Smooth muscle cell of the umbilical artery (primary cell): ENCODE measurements around the gene RUFY1. TPM values are rescaled to one million over a fixed set of nuclear protein-coding genes. Genes with fewer than 3 reads are reported as not detected.

ENCODE experiments used
- total RNA-seq: library from RNA; depleted of rRNA; stranded (reverse); fragments of >200 nt; gene quantifications from 2 replicates; pipeline ENCODE4 v1.2.3, GENCODE V29; 2014

The RUFY1 gene, protein sequence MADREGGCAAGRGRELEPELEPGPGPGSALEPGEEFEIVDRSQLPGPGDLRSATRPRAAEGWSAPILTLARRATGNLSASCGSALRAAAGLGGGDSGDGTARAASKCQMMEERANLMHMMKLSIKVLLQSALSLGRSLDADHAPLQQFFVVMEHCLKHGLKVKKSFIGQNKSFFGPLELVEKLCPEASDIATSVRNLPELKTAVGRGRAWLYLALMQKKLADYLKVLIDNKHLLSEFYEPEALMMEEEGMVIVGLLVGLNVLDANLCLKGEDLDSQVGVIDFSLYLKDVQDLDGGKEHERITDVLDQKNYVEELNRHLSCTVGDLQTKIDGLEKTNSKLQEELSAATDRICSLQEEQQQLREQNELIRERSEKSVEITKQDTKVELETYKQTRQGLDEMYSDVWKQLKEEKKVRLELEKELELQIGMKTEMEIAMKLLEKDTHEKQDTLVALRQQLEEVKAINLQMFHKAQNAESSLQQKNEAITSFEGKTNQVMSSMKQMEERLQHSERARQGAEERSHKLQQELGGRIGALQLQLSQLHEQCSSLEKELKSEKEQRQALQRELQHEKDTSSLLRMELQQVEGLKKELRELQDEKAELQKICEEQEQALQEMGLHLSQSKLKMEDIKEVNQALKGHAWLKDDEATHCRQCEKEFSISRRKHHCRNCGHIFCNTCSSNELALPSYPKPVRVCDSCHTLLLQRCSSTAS
- 45.4 and 63.3 TPM in 2 replicates for total RNA-seq

GRCh38 chr5:179550511-179551342 lies at the start of gene RUFY1:
Gene RUFY1 (plus strand): TSS chr5:179550554. CDS start chr5:179550570, 16 bp downstream.

DNA sequence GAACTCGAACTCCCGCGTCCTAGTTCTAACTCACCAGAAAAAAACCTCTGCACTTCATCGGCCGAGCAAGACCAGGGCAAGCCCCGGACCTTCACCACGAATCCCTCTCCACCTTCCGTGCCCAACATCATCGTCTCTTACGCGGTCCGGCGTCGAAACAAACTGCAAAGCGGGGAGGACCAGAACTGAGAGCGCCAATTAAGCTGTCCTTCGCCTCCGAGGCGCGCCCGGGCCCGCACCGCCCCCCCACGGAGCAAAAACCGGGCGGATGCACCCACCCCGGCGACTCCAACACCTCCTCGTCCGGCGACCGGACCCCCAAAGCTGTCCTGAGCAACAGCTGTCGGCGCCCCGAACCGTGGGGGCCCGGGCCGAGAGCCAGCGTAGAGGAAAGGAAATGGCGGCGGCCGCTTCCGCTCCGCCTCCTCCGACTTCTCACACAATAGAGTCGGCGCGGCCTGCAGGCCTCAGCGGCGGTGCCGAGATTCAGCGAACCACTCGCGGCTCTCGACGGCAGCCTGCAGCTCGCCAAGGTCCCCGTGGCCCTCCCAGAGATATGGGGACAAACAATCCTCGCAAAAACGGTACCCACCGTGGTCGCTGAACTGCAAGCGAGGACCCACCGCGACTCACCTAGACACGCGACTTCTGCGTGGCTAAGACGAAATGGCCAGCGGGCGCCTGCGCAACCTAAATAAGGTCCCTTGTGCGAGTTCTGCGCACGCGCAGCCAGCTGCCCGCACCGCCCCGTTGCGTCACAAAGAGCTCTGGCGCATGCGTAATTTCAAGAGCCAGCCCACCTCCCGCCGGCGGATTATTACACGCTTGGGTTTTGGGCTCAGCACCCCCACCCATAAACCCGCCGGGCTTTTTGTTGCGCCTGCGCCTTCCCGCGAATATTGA lies 72.9 kb downstream of the RUFY1 start, which contains the start of gene HNRNPH1:
Gene HNRNPH1 (minus strand): TSS at position 669 of the 903 bp plus-strand sequence. CDS start 538 bp downstream, at position 131.

Other genes starting within 250 kb of the RUFY1 start
- gene ADAMTS2, start 205.1 kb upstream of the RUFY1 start, total RNA-seq: 113 and 161 TPM in 2 replicates
- gene HNRNPH1, start 73.1 kb downstream of the RUFY1 start, total RNA-seq: 443 and 574 TPM in 2 replicates
- 0.23 TPM in 1 of 2 replicates, not detected in the other for gene CBY3, start 130.5 kb downstream of the RUFY1 start, total RNA-seq
- gene CANX, start 148.4 kb downstream of the RUFY1 start, total RNA-seq: 1,153 and 1,230 TPM in 2 replicates
- 6.5 and 9.9 TPM in 2 replicates for gene MAML1, start 182.3 kb downstream of the RUFY1 start, total RNA-seq
- gene LTC4S, start 243.4 kb downstream of the RUFY1 start, total RNA-seq: 0.59 and 1.0 TPM in 2 replicates